ENCODE measurements around the gene CMTM7.
"Not testable (repeated sequence)": the region's sequence is repeated elsewhere in the genome, so short reads cannot be mapped to it uniquely, and the experiment has no call there.

DNA sequence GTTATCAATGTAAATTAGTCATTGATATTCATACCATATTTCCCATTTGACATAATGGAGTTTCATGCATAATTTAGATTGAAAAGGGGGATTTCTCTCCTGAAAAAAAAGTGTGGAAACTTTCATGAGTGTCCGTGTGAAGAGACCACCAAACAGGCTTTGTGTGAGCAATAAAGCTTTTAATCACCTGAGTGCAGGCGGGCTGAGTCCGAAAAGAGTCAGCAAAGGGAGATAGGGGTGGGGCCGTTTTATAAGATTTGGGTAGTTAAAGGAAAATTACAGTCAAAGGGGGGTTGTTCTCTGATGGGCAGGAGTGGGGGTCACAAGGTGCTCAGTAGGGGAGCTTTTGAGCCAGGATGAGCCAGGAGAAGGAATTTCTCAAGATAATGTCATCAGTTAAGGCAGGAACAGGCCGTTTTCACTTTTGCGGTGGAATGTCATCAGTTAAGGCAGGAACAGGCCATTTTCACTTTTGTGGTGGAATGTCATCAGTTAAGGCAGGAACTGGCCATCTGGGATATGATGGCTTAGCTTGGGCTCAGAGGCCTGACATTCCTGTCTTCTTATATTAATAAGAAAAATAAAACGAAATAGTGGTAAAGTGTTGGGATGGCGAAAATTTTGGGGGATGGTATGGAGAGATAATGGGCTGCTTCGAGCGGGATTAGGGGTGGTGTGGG is 69.3 kb downstream of the CMTM7 start:
- TF ChIP-seq, protein P1, sequence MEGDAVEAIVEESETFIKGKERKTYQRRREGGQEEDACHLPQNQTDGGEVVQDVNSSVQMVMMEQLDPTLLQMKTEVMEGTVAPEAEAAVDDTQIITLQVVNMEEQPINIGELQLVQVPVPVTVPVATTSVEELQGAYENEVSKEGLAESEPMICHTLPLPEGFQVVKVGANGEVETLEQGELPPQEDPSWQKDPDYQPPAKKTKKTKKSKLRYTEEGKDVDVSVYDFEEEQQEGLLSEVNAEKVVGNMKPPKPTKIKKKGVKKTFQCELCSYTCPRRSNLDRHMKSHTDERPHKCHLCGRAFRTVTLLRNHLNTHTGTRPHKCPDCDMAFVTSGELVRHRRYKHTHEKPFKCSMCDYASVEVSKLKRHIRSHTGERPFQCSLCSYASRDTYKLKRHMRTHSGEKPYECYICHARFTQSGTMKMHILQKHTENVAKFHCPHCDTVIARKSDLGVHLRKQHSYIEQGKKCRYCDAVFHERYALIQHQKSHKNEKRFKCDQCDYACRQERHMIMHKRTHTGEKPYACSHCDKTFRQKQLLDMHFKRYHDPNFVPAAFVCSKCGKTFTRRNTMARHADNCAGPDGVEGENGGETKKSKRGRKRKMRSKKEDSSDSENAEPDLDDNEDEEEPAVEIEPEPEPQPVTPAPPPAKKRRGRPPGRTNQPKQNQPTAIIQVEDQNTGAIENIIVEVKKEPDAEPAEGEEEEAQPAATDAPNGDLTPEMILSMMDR (IDR thresholded peaks at IDR 0.05; ENCODE audit: low read depth, low read length, poor library complexity, severe bottlenecking) = not testable (repeated sequence)
- not testable (repeated sequence) for TF ChIP-seq EZH2phosphoT487 (IDR thresholded peaks at IDR 0.05; ENCODE audit: borderline replicate concordance, low read length)

All from DOHH2 (cell line).